ENCODE measurements around the gene MACROD2. TPM values are rescaled to one million over a fixed set of nuclear protein-coding genes. Genes with fewer than 3 reads are reported as not detected.

MACROD2 gene
- polyA plus RNA-seq, 4 donors, result 1.00 to 4.8 (median 1.4) TPM

DNA sequence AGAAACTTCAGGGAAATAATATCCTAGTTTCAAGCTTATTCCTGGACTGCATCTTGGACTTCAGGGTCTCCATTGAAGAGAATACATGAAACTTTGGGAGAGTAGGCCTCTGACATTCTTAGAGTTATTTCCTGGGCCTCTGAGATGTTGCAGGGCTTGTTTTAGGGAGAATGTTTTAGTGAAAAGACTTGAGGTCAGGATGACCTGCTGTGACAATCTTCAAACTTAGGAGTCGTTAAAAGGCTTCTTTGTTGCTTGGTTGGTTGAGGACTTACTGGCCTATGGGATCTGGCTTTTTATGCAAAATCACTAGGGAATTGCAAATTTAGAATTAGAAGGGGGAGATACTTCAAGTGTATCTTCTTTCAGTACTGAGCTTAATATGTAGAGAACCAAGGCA lies 955.3 kb downstream of the MACROD2 start:
- Histone ChIP-seq H3K9me3 (ENCODE audit: control insufficient read depth in 2 of 2, insufficient read depth in 1 of 2, low read depth in 1 of 2, low read length in 1 of 2) (no peaks in the 10 kb centered on the region), H3K27ac (ENCODE audit: low read depth in 1 of 3, low read length in 2 of 3) (no peak overlapping the region), H3K4me3 (ENCODE audit: low read depth in 1 of 3, low read length in 3 of 3) (no peak overlapping the region), H3K27me3 (ENCODE audit: control insufficient read depth in 3 of 3, insufficient read depth in 3 of 3, low read length in 3 of 3) (no peaks in the 10 kb centered on the region), H3K36me3 (ENCODE audit: control insufficient read depth in 3 of 3, insufficient read depth in 2 of 3, low read depth in 1 of 3, low read length in 3 of 3) (no peaks in the 10 kb centered on the region), H3K4me1 (ENCODE audit: control insufficient read depth in 3 of 3, insufficient read depth in 2 of 3, low read depth in 1 of 3, low read length in 2 of 3) (no peaks in the 10 kb centered on the region)
- FAIRE-seq (no peak), DNase-seq (no peak)
- WGBS, 3 donors, result 82 to 96% (median 89%) methylated on average over 1 of the region's 1 CpG

DNA sequence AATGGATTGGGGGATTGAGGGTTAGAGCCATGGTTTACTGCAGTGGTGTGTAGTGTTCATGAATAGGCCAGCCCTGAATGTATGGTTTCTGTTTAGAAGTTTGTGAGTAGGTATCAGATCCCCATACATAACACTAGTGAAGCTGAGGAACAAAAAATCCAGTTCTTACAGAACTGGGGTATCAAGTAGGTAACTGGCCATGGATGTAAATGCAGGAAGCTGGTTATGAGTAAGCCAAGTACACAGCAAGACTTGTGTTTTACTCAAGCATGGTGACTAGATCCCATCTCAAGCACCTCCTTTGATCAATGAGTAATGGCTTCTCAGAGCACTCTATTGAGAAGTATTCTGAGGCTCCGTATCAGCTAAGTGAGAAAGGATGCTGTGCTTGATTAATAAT lies 955.8 kb downstream of the MACROD2 start:
- no peak for FAIRE-seq
- Histone ChIP-seq H3K27ac (ENCODE audit: low read depth in 1 of 3, low read length in 2 of 3) (no peak overlapping the region), H3K27me3 (ENCODE audit: control insufficient read depth in 3 of 3, insufficient read depth in 3 of 3, low read length in 3 of 3) (no peaks in the 10 kb centered on the region), H3K4me3 (ENCODE audit: low read depth in 1 of 3, low read length in 3 of 3) (no peak overlapping the region), H3K36me3 (ENCODE audit: control insufficient read depth in 3 of 3, insufficient read depth in 2 of 3, low read depth in 1 of 3, low read length in 3 of 3) (no peaks in the 10 kb centered on the region), H3K9me3 (ENCODE audit: control insufficient read depth in 2 of 2, insufficient read depth in 1 of 2, low read depth in 1 of 2, low read length in 1 of 2) (no peaks in the 10 kb centered on the region), H3K4me1 (ENCODE audit: control insufficient read depth in 3 of 3, insufficient read depth in 2 of 3, low read depth in 1 of 3, low read length in 2 of 3) (no peaks in the 10 kb centered on the region)
- no peak for DNase-seq
- 92 to 97% (median 94%) methylated on average over 1 of the region's 1 CpG for WGBS, 3 donors

DNA sequence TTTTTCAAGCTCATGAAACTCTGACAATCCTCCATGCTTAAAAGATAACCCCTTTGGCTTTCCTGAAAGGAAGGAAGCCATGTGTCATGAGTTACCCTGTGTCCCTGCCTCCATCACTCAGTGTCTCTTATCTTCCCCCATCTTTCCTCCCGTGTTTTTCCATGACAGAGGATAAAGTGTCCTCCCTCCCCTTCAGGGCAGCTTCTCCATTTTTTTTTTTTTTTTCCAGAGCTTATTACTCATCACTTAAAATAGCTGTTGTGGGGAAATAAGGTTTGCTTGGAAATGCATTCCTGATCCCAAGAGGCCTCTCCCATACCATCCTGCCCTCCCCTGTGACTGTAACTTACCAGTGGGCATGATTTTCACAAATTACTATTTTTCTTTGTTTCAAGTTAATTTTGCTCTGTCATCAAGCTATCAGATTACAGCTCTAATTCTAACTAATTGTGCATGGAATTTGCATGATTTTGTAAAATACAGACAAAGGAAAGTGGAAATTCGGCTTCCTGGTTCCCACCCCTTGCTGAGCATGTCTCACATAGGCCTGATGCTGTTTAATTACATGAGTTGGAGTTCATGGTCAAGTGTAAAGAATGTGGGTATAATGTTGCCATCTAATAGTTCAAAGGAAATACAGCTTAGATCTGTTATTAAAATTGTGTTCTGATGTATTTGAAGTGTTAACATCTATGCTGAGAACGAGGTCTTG lies 956.5 kb downstream of the MACROD2 start:
- Histone ChIP-seq H3K4me1 (ENCODE audit: control insufficient read depth in 3 of 3, insufficient read depth in 2 of 3, low read depth in 1 of 3, low read length in 2 of 3) (no peaks in the 10 kb centered on the region), H3K36me3 (ENCODE audit: control insufficient read depth in 3 of 3, insufficient read depth in 2 of 3, low read depth in 1 of 3, low read length in 3 of 3) (no peaks in the 10 kb centered on the region), H3K4me3 (ENCODE audit: low read depth in 1 of 3, low read length in 3 of 3) (no peak overlapping the region), H3K9me3 (ENCODE audit: control insufficient read depth in 2 of 2, insufficient read depth in 1 of 2, low read depth in 1 of 2, low read length in 1 of 2) (no peaks in the 10 kb centered on the region), H3K27ac (ENCODE audit: low read depth in 1 of 3, low read length in 2 of 3) (no peak overlapping the region), H3K27me3 (ENCODE audit: control insufficient read depth in 3 of 3, insufficient read depth in 3 of 3, low read length in 3 of 3) (no peaks in the 10 kb centered on the region)
- FAIRE-seq (no peak), DNase-seq (no peak)
- 64 to 83% (median 67%) methylated on average over 3 of the region's 3 CpGs for WGBS, 3 donors

DNA sequence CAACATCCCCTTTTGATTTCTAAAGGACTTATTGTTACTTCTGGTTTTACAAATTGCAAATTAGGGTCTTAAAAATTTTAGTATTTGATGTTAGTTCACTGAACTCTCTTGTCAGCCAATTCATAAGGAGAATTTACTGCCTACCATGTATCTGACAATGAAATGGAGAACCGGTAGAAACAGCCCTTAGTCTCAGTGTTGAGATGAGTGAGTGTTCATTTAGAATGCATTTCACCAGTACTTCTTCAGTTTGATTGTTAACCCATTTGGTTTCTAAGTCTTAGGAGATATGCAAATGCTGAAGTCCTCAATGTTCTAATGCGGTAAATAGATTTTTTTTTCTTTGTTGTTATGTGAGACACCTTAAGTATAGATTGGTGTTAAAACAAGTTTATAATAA lies 958.4 kb downstream of the MACROD2 start:
- H3K4me3 ChIP-seq (ENCODE audit: low read depth in 1 of 3, low read length in 3 of 3), result no peak overlapping the region
- WGBS, 3 donors, result 91 to 97% (median 95%) methylated on average over 2 of the region's 2 CpGs
- H3K27me3 ChIP-seq (ENCODE audit: control insufficient read depth in 3 of 3, insufficient read depth in 3 of 3, low read length in 3 of 3), result no peaks in the 10 kb centered on the region
- no peak for FAIRE-seq
- no peaks in the 10 kb centered on the region for H3K4me1 ChIP-seq (ENCODE audit: control insufficient read depth in 3 of 3, insufficient read depth in 2 of 3, low read depth in 1 of 3, low read length in 2 of 3)
- DNase-seq, result no peak
- no peaks in the 10 kb centered on the region for H3K9me3 ChIP-seq (ENCODE audit: control insufficient read depth in 2 of 2, insufficient read depth in 1 of 2, low read depth in 1 of 2, low read length in 1 of 2)
- H3K36me3 ChIP-seq (ENCODE audit: control insufficient read depth in 3 of 3, insufficient read depth in 2 of 3, low read depth in 1 of 3, low read length in 3 of 3), result no peaks in the 10 kb centered on the region
- no peak overlapping the region for H3K27ac ChIP-seq (ENCODE audit: low read depth in 1 of 3, low read length in 2 of 3)

DNA sequence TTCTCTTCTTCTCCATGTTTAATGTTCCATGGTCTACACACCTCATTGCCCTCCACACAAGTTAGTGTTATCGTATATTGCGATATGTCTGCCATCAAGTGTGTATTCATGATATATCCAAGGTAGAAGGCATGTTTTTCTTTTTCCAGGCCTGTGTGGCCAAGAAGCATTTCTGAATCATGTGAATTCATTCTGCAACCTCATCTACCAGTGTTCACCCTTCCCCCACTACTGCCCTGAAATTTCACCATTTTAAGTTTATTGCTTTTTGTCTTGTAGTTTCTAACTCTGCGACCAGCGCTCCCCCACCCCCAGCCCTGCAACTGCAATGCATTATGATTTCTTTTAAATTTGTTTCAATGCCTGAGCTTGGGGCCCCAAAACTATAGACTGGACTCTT lies 960.1 kb downstream of the MACROD2 start:
- 81 to 96% (median 95%) methylated on average over 4 of the region's 4 CpGs for WGBS, 3 donors
- Histone ChIP-seq H3K36me3 (ENCODE audit: control insufficient read depth in 3 of 3, insufficient read depth in 2 of 3, low read depth in 1 of 3, low read length in 3 of 3) (no peaks in the 10 kb centered on the region), H3K4me3 (ENCODE audit: low read depth in 1 of 3, low read length in 3 of 3) (no peak overlapping the region), H3K27me3 (ENCODE audit: control insufficient read depth in 3 of 3, insufficient read depth in 3 of 3, low read length in 3 of 3) (no peaks in the 10 kb centered on the region), H3K27ac (ENCODE audit: low read depth in 1 of 3, low read length in 2 of 3) (no peak overlapping the region), H3K9me3 (ENCODE audit: control insufficient read depth in 2 of 2, insufficient read depth in 1 of 2, low read depth in 1 of 2, low read length in 1 of 2) (no peaks in the 10 kb centered on the region), H3K4me1 (ENCODE audit: control insufficient read depth in 3 of 3, insufficient read depth in 2 of 3, low read depth in 1 of 3, low read length in 2 of 3) (no peaks in the 10 kb centered on the region)
- FAIRE-seq, result no peak
- peak in 1 of 2 donors; percentile 14 for DNase-seq

DNA sequence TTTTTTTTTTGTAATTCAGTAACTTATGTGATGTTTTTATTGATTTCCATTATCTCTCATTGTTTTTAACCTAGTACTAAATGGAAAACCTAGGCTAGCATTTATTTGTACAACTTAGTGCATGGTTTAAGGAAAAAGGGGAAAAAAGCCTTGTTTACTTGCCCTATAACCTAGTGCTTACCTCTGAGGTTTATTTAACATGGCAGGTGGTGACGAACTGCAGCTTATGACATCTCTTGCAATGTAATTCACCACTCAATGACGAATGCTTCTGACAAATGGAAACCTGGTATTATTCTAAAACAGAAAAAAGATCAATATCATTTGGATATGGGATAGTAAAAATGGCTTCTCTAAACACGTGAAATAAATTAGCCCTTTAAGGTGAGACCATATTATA lies 960.7 kb downstream of the MACROD2 start:
- Histone ChIP-seq H3K4me1 (ENCODE audit: control insufficient read depth in 3 of 3, insufficient read depth in 2 of 3, low read depth in 1 of 3, low read length in 2 of 3) (no peaks in the 10 kb centered on the region), H3K9me3 (ENCODE audit: control insufficient read depth in 2 of 2, insufficient read depth in 1 of 2, low read depth in 1 of 2, low read length in 1 of 2) (no peaks in the 10 kb centered on the region), H3K27ac (ENCODE audit: low read depth in 1 of 3, low read length in 2 of 3) (no peak overlapping the region), H3K27me3 (ENCODE audit: control insufficient read depth in 3 of 3, insufficient read depth in 3 of 3, low read length in 3 of 3) (no peaks in the 10 kb centered on the region), H3K4me3 (ENCODE audit: low read depth in 1 of 3, low read length in 3 of 3) (no peak overlapping the region), H3K36me3 (ENCODE audit: control insufficient read depth in 3 of 3, insufficient read depth in 2 of 3, low read depth in 1 of 3, low read length in 3 of 3) (no peaks in the 10 kb centered on the region)
- FAIRE-seq (no peak), DNase-seq (no peak)
- WGBS, 3 donors, result 64 to 73% (median 71%) methylated on average over 3 of the region's 3 CpGs

DNA sequence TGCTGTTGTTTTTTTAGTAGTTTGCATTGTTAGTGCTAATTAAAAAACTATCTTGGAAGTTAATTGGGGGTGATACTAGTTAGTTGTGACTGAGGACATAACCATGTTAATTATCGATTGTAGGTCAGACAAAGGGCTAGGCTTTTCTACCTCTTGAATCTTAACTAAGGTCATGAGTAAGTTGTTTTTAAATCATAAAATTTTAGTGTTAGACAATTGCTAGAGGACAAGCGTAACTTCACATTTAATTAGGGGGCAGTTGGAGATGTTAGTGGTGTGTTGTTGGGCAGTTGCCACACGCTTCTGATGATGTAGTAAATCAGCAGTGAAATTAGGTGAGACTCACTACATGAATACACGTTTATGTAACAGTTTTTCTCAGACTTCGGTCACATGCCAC lies 961.2 kb downstream of the MACROD2 start:
- FAIRE-seq, result no peak
- H3K36me3 ChIP-seq (ENCODE audit: control insufficient read depth in 3 of 3, insufficient read depth in 2 of 3, low read depth in 1 of 3, low read length in 3 of 3), result no peaks in the 10 kb centered on the region
- no peaks in the 10 kb centered on the region for H3K4me1 ChIP-seq (ENCODE audit: control insufficient read depth in 3 of 3, insufficient read depth in 2 of 3, low read depth in 1 of 3, low read length in 2 of 3)
- no peak overlapping the region for H3K4me3 ChIP-seq (ENCODE audit: low read depth in 1 of 3, low read length in 3 of 3)
- no peaks in the 10 kb centered on the region for H3K27me3 ChIP-seq (ENCODE audit: control insufficient read depth in 3 of 3, insufficient read depth in 3 of 3, low read length in 3 of 3)
- H3K27ac ChIP-seq (ENCODE audit: low read depth in 1 of 3, low read length in 2 of 3), result no peak overlapping the region
- WGBS, 3 donors, result 74 to 79% (median 77%) methylated on average over 5 of the region's 5 CpGs
- H3K9me3 ChIP-seq (ENCODE audit: control insufficient read depth in 2 of 2, insufficient read depth in 1 of 2, low read depth in 1 of 2, low read length in 1 of 2), result no peaks in the 10 kb centered on the region
- DNase-seq, result peak in 1 of 2 donors; percentile 13

DNA sequence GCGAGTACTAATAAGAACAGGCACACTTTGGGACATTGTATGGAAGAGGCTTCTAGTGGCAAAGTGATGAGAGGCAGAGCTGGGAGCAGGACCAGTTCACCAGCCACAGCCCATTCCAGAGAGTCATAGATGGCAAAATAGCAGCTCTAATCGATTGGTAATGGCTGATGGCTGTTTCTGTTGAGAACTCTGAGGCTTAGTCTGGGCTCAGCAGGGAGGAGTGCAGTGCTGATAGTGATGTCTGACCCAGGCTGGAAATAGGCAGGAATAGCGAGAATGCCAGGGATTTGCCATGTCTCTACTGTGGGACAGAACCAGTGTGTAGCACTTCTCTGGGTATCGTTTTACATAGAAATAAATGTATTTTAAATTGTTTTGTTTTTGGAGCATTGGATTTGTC lies 962.1 kb downstream of the MACROD2 start:
- Histone ChIP-seq H3K36me3 (ENCODE audit: control insufficient read depth in 3 of 3, insufficient read depth in 2 of 3, low read depth in 1 of 3, low read length in 3 of 3) (no peaks in the 10 kb centered on the region), H3K9me3 (ENCODE audit: control insufficient read depth in 2 of 2, insufficient read depth in 1 of 2, low read depth in 1 of 2, low read length in 1 of 2) (no peaks in the 10 kb centered on the region), H3K27me3 (ENCODE audit: control insufficient read depth in 3 of 3, insufficient read depth in 3 of 3, low read length in 3 of 3) (no peaks in the 10 kb centered on the region), H3K4me3 (ENCODE audit: low read depth in 1 of 3, low read length in 3 of 3) (no peak overlapping the region), H3K27ac (ENCODE audit: low read depth in 1 of 3, low read length in 2 of 3) (no peak overlapping the region), H3K4me1 (ENCODE audit: control insufficient read depth in 3 of 3, insufficient read depth in 2 of 3, low read depth in 1 of 3, low read length in 2 of 3) (no peaks in the 10 kb centered on the region)
- 87 to 92% (median 89%) methylated on average over 4 of the region's 4 CpGs for WGBS, 3 donors
- DNase-seq (no peak), FAIRE-seq (no peak)

DNA sequence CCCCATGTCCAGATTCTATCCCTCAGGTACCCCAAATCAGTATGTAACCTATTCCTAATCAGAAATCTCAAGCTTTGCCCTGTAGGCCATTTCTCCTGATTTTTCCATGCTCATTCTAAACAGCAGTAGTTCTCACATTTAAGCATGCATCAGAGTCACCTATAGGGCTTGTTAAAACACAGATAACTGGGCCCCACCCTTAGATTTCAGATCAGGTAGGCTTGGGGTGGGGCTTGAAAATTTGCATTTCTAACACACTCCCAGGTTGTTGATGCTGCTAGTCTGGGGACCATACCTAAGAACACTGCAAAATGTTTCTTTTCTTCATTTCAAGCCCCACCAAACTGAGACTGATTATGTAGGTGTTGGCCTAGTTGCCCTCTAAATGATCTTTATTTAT lies 963.3 kb downstream of the MACROD2 start:
- FAIRE-seq, result no peak

More for the DNA sequence above, 963.3 kb downstream of the MACROD2 start:
- DNase-seq, result no peak
- no peak overlapping the region for H3K4me3 ChIP-seq (ENCODE audit: low read depth in 1 of 3, low read length in 3 of 3)
- no peaks in the 10 kb centered on the region for H3K27me3 ChIP-seq (ENCODE audit: control insufficient read depth in 3 of 3, insufficient read depth in 3 of 3, low read length in 3 of 3)
- no peaks in the 10 kb centered on the region for H3K9me3 ChIP-seq (ENCODE audit: control insufficient read depth in 2 of 2, insufficient read depth in 1 of 2, low read depth in 1 of 2, low read length in 1 of 2)
- no peak overlapping the region for H3K27ac ChIP-seq (ENCODE audit: low read depth in 1 of 3, low read length in 2 of 3)
- no peaks in the 10 kb centered on the region for H3K4me1 ChIP-seq (ENCODE audit: control insufficient read depth in 3 of 3, insufficient read depth in 2 of 3, low read depth in 1 of 3, low read length in 2 of 3)
- no peaks in the 10 kb centered on the region for H3K36me3 ChIP-seq (ENCODE audit: control insufficient read depth in 3 of 3, insufficient read depth in 2 of 3, low read depth in 1 of 3, low read length in 3 of 3)
